DMS114 treated with DMSO at 0.1 percent for 48 hours (cell line): ENCODE data around the gene ZDHHC12.

ENCODE experiments used
- DNase-seq: peaks from one replicate; lab custom pipeline; 2025; ENCODE audit not compliant: unreplicated experiment; lab: John Stamatoyannopoulos, UW

Gene ZDHHC12

GRCh38 chr9:128723866-128724743 is at the start of gene ZDHHC12:
Gene ZDHHC12 (minus strand): TSS chr9:128724127. CDS start chr9:128724093, 34 bp downstream.
- peak; percentile 93 for DNase-seq

GRCh38 chr9:128773049-128773448 is 49.1 kb upstream of the ZDHHC12 start:
- no peak for DNase-seq

GRCh38 chr9:128771745-128772519 is 48.0 kb upstream of the ZDHHC12 start, which contains the start of gene ZER1:
Gene ZER1 (minus strand): TSS chr9:128771927. CDS start chr9:128755565, 16,362 bp downstream.
- DNase-seq = peak; percentile 76

GRCh38 chr9:128771094-128771721 is 47.3 kb upstream of the ZDHHC12 start:
- no peak for DNase-seq

- no peak for DNase-seq
Observed at GRCh38 chr9:128770286-128771030, 46.5 kb upstream of the ZDHHC12 start.

- DNase-seq = no peak
Observed at GRCh38 chr9:128768606-128769005, 44.7 kb upstream of the ZDHHC12 start.

- DNase-seq = no peak
Observed at GRCh38 chr9:128765499-128765898, 41.6 kb upstream of the ZDHHC12 start.

- no peak for DNase-seq
Observed at GRCh38 chr9:128764361-128764760, 40.4 kb upstream of the ZDHHC12 start.

- DNase-seq = no peak
Observed at GRCh38 chr9:128762671-128763449, 38.9 kb upstream of the ZDHHC12 start.

GRCh38 chr9:128757602-128758001 is 33.7 kb upstream of the ZDHHC12 start:
- DNase-seq = no peak

GRCh38 chr9:128753627-128754026 is 29.7 kb upstream of the ZDHHC12 start:
- no peak for DNase-seq

GRCh38 chr9:128750926-128751595 is 27.1 kb upstream of the ZDHHC12 start:
- DNase-seq = no peak

- no peak for DNase-seq
Observed at GRCh38 chr9:128747241-128747640, 23.3 kb upstream of the ZDHHC12 start.

- no peak for DNase-seq
Observed at GRCh38 chr9:128743421-128743820, 19.5 kb upstream of the ZDHHC12 start.

GRCh38 chr9:128742401-128742800 is 18.5 kb upstream of the ZDHHC12 start:
- no peak for DNase-seq

GRCh38 chr9:128735373-128735772 is 11.4 kb upstream of the ZDHHC12 start:
- no peak for DNase-seq

GRCh38 chr9:128733256-128733655 is 9.3 kb upstream of the ZDHHC12 start:
- peak; percentile 45 for DNase-seq

GRCh38 chr9:128732576-128732975 is 8.6 kb upstream of the ZDHHC12 start:
- no peak for DNase-seq

- no peak for DNase-seq
Observed at GRCh38 chr9:128731691-128732090, 7.8 kb upstream of the ZDHHC12 start.
